BE2C (cell line): ENCODE measurements around the gene RASGEF1C.

Source experiments
- DNase-seq: peaks from one replicate; pipeline ENCODE4 v3.0.0-alpha.2; 2020
- H3K27me3 ChIP-seq: fragments of 250-450 bp; sonication (Bioruptor Pico); 2 replicates; pipeline ENCODE4 v1.5.1; 2020; ENCODE audit warnings: mild to moderate bottlenecking
- H3K36me3 ChIP-seq: fragments of 250-450 bp; sonication (Bioruptor Pico); 2 replicates; pipeline ENCODE4 v1.5.1; 2020; ENCODE audit warnings: mild to moderate bottlenecking
- H3K4me1 ChIP-seq: fragments of 250-450 bp; sonication (Bioruptor Pico); 2 replicates; pipeline ENCODE4 v1.5.1; 2020
- H3K4me3 ChIP-seq: 2 replicates; pipeline ENCODE4 v1.5.1; 2011; ENCODE audit warnings: low read depth, low read length
- H3K9me3 ChIP-seq: fragments of 250-450 bp; sonication (Bioruptor Pico); 2 replicates; pipeline ENCODE4 v1.5.1; 2020
- TF ChIP-seq, protein P1 (sequence below): IDR thresholded peaks from 2 replicates; pipeline ENCODE4 v1.5.1; 2012; ENCODE audit warnings: mild to moderate bottlenecking, low read depth, low read length

The RASGEF1C gene

DNA sequence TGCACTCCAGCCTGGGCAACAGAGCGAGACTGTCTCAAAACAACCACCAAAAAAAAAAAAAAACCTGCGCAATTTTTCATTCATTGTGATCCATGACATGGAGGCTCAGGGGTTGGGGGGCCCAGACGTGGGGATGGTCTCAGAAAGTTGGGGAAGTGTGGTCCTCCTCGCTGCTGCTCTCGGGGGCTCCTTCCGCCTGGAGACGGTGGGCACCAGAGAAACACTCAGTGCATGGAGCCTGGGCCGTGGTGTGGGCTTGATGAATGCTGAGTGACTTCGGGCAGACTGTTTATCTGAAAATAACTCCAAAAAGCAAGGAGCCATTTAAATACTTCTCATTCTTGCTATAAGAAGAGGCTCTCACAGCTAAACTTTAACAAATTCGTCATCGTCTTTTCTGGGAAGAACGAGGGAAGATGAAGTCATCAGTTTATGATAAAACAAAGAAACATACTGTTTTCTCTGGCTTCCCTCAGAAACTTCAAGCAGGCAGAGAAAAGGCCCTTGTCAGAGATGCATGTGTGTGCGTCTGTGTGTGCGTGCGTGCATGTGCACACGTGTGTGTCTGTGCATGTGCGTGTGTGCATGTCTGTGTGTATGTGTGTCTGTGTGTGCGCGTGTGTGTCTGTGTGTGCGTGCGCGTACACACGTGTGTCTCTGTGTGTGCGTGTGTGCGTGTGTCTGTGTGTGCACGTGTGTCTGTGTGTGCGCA lies 35.0 kb downstream of the RASGEF1C start:
- Histone ChIP-seq H3K27me3 (no peaks in the 10 kb centered on the region), H3K4me1 (peaks cover 3% of the 10 kb centered on the region; the same call in 1 of the 2 replicates), H3K36me3 (no peaks in the 10 kb centered on the region), H3K4me3 (no peak overlapping the region), H3K9me3 (no peaks in the 10 kb centered on the region)
- no peak for DNase-seq
- TF ChIP-seq, protein P1, sequence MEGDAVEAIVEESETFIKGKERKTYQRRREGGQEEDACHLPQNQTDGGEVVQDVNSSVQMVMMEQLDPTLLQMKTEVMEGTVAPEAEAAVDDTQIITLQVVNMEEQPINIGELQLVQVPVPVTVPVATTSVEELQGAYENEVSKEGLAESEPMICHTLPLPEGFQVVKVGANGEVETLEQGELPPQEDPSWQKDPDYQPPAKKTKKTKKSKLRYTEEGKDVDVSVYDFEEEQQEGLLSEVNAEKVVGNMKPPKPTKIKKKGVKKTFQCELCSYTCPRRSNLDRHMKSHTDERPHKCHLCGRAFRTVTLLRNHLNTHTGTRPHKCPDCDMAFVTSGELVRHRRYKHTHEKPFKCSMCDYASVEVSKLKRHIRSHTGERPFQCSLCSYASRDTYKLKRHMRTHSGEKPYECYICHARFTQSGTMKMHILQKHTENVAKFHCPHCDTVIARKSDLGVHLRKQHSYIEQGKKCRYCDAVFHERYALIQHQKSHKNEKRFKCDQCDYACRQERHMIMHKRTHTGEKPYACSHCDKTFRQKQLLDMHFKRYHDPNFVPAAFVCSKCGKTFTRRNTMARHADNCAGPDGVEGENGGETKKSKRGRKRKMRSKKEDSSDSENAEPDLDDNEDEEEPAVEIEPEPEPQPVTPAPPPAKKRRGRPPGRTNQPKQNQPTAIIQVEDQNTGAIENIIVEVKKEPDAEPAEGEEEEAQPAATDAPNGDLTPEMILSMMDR: no peak

DNA sequence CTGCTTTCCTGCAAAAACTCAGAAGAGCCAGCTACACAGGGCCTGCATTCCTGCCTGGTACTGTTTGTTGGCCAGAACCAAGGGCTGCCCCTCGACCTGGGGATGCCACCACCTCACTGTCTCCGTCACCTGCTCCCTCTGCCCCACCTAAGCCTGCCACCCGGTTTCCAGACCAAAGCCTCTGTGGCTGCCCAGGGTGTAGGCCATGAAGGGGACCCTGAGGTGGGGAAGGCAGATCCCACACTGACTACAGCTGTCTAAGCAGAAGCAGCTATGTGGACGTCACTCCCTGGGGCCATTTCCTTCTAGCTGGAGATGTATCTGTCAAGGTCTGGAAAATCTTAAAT lies 35.8 kb downstream of the RASGEF1C start:
- DNase-seq: no peak
- H3K9me3 ChIP-seq: no peaks in the 10 kb centered on the region
- no peaks in the 10 kb centered on the region for H3K27me3 ChIP-seq
- H3K4me1 ChIP-seq: peaks cover 3% of the 10 kb centered on the region; the same call in 1 of the 2 replicates
- TF ChIP-seq, protein P1: no peak
- H3K4me3 ChIP-seq: no peak overlapping the region
- no peaks in the 10 kb centered on the region for H3K36me3 ChIP-seq

DNA sequence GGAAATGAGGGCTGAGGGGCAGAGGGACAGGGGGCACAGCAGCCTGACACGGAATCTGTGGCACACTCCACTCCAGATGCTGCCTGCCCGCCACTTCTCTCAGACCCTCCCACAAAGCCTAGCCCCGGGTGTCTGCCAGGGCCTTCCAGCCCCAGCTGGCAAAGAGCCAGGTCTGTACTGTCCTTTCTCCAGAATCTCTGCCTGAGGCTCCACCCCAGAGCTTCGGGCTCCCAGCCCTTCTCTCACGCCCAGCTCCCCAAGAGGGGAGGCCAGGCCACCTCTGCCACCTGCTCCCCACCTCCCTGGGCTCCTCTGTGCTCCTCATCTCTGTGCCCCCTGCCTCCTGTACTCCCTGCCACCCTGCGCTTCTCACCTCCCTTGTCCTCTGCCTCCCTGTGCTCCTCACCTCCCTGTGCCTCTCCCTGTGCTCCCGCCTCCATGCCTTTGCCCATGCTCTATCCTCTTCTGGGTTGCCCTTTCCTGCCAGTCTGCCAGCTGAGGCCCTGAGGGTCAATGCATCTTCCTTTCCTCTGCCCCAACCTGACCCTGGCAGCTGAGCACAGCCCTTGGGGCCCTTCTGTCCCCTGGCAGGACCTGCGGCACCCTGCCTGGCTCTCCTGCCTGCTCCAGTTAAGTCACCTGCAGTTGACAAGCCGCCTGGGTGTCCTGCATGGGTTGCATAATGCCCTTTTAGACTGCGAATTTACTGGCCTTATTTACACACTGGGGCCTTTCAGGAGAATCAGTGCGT lies 36.4 kb downstream of the RASGEF1C start:
- DNase-seq: peak; percentile 84
- Histone ChIP-seq H3K4me1 (peaks cover 3% of the 10 kb centered on the region; the same call in 1 of the 2 replicates), H3K36me3 (no peaks in the 10 kb centered on the region), H3K4me3 (no peak overlapping the region), H3K9me3 (no peaks in the 10 kb centered on the region), H3K27me3 (no peaks in the 10 kb centered on the region)
- TF ChIP-seq, protein P1: no peak

DNA sequence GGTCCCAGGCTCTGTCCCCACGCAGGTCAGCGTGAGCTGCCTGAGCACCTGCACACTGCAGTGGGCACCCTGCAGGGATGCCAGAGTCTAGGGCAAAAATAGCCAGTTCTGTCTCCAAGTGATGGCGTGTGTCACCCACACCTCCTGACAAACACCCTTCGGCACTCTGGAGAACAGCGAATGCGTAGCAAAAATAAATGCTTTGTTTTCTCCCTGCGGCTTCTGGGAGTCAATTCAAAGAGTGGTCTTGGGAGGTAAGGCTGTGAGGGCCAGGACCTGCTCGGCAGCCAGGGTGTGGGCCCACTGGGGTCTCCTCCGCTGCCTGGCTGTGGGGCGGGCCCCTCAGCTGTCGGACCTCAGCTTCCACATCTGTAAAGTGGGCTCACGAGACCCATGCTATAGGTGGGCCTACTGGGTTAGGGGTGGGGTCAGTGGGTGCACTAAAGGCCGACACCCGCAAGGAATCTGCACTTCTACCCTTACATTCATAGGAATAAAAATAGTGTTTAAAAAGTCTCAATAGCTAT lies 37.4 kb downstream of the RASGEF1C start:
- H3K36me3 ChIP-seq: no peaks in the 10 kb centered on the region
- no peaks in the 10 kb centered on the region for H3K9me3 ChIP-seq
- no peaks in the 10 kb centered on the region for H3K27me3 ChIP-seq
- no peak overlapping the region for H3K4me3 ChIP-seq
- TF ChIP-seq, protein P1: no peak
- peaks cover 3% of the 10 kb centered on the region; the same call in 1 of the 2 replicates for H3K4me1 ChIP-seq
- DNase-seq: no peak

DNA sequence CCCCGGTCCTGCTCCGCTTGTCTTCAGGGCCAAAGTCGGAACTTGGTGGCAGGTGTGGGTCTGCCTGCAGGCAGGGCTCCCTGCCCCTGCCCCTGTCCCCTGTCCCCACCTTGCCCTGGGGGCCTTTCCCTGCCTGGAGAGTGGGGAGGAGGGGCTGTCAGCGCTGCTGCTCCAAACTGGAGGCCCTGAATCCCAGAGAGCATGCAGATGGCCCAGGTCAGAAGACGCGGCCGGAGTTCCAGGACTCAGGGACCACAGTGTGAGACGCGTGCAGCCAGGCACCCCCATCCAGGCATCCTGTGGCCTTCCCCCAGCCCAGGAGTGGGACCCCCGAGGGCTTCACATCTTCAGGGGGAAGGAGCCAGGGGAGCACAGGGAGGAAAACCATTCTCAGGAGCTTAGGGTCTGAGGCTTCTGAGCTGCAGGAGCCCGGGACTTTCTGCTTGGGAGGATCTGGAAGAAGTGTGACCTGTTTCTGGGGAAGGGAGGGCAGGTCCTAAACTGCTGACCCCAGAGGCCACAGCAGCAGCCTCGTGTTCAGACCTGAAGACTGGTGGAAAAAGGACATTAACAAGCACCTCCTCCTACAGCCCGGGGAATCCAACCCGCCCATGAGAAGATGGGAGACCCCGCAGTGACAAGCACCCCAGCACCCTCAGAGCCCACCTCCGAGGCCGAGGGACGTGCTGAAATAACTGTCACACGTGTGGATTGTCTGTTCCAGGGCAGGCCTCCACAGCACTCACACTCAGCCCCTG lies 38.0 kb downstream of the RASGEF1C start:
- H3K4me1 ChIP-seq: peaks cover 3% of the 10 kb centered on the region; the same call in 1 of the 2 replicates
- DNase-seq: no peak
- no peaks in the 10 kb centered on the region for H3K36me3 ChIP-seq
- TF ChIP-seq, protein P1: no peak
- no peaks in the 10 kb centered on the region for H3K9me3 ChIP-seq
- H3K27me3 ChIP-seq: no peaks in the 10 kb centered on the region
- H3K4me3 ChIP-seq: no peak overlapping the region
